GM11168 (cell line): Measurements from ENCODE around the gene CFAP92.

ENCODE experiments used
- in situ Hi-C: fragments of 300-500 bp; cut with MboI; formaldehyde crosslinking; loops from one replicate; pipeline ENCODE4 v1.12.0; 2022; ENCODE audit warnings: low sequenced_read_pairs; ENCODE audit not compliant: unreplicated experiment

CFAP92 gene

GRCh38 chr3:129009266-129009665 is 15.4 kb upstream of the CFAP92 start:
- in situ Hi-C loops, result no loop called here

GRCh38 chr3:129007792-129008191 is 13.9 kb upstream of the CFAP92 start:
- in situ Hi-C loops, result no loop called here

DNA sequence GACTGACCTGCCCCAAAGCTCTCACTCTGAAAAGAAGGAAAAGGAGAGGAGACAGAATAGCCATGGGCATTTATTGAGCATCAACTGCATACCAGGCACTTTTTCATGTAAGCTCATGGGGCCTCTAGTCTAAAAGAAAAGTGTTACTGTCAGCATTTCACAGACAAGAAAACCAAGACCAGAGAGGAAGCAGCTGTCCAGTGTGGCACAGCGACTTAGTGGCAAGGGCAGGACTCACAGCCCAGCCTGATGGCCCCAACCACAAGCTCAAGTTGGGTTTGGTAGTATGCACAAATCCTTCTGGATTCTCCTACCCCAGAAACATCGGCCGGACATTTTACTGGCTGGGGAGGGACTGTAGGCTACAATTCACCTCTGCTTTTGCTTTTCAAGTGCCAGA is 13.0 kb upstream of the CFAP92 start:
- in situ Hi-C loops, result no loop called here

- in situ Hi-C loops, result no loop called here
These were observed 11.8 kb upstream of the CFAP92 start for GRCh38 chr3:129005526-129006303.

DNA sequence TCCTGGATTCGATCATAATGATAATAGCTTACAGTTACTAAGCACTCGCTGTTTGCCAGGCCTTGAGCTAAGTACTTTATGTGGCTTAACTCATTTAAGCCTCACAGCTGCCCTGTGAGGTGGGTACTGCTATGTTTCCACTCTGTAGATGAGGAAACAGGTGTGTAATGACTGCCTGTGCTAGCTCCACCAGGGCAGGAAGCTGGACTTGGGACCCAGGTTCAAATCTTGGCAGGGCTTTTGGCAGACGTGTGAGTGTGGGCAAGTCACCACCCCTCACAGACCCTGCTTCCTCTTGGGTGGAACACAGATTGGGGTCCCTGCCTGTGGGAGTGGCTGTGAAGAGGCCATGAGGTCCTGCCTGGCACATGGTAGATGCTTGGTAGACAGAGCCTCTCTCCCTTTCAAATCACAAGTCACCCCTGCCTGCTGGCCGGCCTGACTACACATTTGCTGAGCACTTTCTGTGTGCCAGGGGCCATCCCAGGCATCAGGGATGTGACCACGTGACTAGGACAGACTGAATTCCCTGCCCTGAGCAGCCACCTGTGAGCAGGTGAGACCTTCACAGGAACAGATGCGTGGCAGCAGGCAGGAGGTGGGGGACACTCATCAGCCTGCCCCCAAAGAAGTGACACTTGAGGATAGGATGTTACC is 10.9 kb upstream of the CFAP92 start:
- in situ Hi-C loops, result no loop called here

- in situ Hi-C loops, result no loop called here
These were observed 9.8 kb upstream of the CFAP92 start for GRCh38 chr3:129003578-129004112.

- in situ Hi-C loops, result no loop called here
These were observed 9.0 kb upstream of the CFAP92 start for GRCh38 chr3:129002573-129003569.

- in situ Hi-C loops, result no loop called here
These were observed 8.1 kb upstream of the CFAP92 start for GRCh38 chr3:129001806-129002572.

- in situ Hi-C loops, result no loop called here
These were observed 7.4 kb upstream of the CFAP92 start, which contains the start of gene EFCC1 for GRCh38 chr3:129001101-129001805. EFCC1 (plus strand) TSS chr3:129001304; CDS start chr3:129001629, 325 bp downstream.

DNA sequence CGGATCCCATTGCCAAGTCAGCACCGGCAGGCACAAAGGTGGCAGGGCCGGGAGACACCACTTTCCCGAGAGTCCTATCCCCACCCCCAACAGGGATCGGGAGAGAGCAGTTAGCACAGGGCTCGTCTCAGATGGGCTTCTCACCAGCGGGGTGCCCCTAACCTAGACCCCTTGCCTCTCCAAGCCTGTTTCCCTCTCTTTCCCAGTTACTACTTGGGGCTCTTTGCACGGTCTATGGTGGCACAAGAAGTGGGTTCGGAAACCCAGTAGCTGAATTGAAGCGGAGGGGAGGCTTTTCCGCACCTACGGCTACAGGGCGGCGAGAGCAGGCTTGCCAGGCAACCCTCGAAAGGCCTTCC is 6.8 kb upstream of the CFAP92 start:
- in situ Hi-C loops, result no loop called here

DNA sequence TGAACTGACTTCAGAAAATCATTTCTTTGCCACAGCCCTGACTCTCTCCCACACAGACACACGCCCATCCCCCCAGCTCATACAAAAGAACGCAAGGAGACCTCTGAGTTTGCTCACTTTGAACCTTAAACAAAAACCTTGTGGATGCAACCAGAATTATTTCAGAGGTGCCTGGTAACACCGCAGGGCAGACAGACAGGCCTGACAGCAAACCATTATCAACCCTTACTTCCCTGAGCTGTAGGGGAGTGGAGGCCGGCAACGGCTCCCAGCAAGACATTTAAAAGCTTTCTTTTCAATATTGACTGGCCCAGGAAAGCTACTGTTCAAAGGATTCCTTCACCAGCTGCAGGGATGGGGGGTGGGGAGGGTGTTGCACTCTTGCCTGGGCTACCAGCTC is 5.2 kb upstream of the CFAP92 start:
- in situ Hi-C loops, result no loop called here

GRCh38 chr3:128998561-128998960 is 4.7 kb upstream of the CFAP92 start:
- in situ Hi-C loops, result no loop called here

DNA sequence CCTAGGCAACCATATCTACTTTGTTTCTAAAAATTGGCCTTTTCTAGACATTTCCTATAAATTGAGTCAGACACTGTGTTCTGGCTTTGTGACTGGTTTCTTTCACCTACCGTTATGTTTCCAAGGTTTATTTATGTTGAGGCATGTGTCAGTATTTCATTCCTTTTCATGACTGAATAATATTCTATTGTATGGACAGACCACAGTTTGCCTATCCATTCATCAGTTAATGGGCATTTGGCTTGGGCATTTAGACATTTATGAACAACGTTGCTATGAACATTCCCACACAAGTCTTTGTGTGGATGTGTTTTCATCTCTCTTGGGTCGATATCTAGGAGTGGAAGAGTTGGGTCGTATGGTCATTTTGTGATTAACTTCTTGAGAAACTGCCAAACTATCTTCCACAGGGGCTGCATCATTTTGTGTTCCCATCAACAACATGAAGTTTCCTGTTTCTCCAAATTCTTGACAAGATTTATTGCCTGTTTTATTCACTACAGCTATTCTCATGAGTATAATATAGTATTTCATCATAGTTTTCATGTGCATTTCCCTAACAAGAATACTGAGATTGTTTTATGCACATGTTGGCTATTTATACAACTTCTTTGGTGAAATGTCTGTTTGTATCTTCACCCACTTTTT is 3.7 kb upstream of the CFAP92 start:
- in situ Hi-C loops, result no loop called here

- in situ Hi-C loops, result no loop called here
These were observed 2.9 kb upstream of the CFAP92 start for GRCh38 chr3:128996726-128997125.

DNA sequence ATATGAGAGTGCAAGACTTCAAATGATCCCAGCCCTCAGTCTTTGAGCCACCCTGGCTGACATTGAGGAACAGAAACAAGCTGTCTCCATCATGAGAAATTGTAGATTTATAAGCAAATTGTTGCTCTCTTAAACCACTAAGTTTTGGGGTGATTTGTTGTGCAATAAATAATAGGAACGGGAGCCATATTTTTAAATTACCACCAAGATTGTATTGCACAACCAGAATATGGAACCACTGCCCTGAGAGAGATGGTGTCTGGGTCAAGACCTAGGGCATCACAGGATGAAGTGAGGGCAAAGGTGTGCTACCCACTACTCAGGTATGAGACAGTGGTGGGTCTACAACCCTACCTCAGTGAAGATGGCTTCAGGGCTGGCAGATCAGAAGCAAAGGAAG is 2.3 kb upstream of the CFAP92 start:
- in situ Hi-C loops, result no loop called here

DNA sequence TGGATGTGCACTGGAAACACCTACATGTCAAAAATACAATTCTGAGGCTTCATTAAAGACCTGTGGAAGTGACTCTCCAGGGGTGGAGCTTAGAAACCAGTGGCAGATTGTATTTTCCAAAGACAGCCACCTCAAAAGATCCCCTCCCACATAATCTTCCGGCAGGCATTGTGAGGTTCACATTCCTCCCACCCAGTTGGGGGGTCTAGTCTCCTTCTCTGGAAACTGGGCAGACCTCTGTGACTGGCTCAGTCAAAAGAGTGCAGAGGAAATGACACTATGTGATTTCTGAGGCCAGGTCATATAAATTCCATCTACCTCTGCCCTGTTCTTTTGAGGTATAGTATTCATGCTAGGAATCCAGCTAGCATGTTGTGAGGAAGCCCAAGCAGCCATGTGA is 1.9 kb upstream of the CFAP92 start:
- in situ Hi-C loops, result no loop called here

GRCh38 chr3:128994581-128995546 is 988 bp upstream of the CFAP92 start:
- in situ Hi-C loops, result no loop called here

DNA sequence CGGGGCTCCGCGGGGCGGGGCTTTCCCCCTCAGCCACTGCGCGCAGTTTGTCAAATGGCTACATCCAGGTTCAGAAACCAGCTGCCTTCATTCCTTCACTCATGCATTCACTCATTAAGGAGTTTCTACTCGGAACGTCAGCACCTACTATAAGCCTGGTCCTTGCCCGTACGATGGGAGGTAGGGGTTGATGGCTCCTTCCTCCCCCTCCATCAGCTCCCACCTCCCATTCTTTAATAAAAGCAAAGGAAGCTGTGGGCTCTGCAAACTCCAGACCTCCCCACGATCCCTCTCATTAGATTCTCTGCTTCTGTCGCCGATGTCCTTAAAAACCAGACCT is 267 bp upstream of the CFAP92 start:
- in situ Hi-C loops, result no loop called here
